Measurements from ENCODE around the gene UGT1A8. TPM values are rescaled to one million over a fixed set of nuclear protein-coding genes. Genes with fewer than 3 reads are reported as not detected.

The UGT1A8 gene
- total and polyA plus RNA-seq, 7 donors, result 1.8 to 8.8 (median 7.4) TPM; not detected in 4

GRCh38 chr2:233793465-233794127 lies 176.2 kb downstream of the UGT1A8 start:
- WGBS, 2 donors, result 85 to 86% methylated on average over 18 of the region's 18 CpGs
- Histone ChIP-seq H3K4me1 (no peaks in the 10 kb centered on the region), H3K27me3 (no peaks in the 10 kb centered on the region), H3K27ac (no peak overlapping the region), H3K9me3 (no peaks in the 10 kb centered on the region), H3K4me3 (no peak overlapping the region), H3K36me3 (no peaks in the 10 kb centered on the region)
- DNase-seq, result no peak
- intact Hi-C loops (cut with DNase I), result no loop called here
- no peak for TF ChIP-seq POLR2A (IDR thresholded peaks at IDR 0.05)
- TF ChIP-seq, protein P1, sequence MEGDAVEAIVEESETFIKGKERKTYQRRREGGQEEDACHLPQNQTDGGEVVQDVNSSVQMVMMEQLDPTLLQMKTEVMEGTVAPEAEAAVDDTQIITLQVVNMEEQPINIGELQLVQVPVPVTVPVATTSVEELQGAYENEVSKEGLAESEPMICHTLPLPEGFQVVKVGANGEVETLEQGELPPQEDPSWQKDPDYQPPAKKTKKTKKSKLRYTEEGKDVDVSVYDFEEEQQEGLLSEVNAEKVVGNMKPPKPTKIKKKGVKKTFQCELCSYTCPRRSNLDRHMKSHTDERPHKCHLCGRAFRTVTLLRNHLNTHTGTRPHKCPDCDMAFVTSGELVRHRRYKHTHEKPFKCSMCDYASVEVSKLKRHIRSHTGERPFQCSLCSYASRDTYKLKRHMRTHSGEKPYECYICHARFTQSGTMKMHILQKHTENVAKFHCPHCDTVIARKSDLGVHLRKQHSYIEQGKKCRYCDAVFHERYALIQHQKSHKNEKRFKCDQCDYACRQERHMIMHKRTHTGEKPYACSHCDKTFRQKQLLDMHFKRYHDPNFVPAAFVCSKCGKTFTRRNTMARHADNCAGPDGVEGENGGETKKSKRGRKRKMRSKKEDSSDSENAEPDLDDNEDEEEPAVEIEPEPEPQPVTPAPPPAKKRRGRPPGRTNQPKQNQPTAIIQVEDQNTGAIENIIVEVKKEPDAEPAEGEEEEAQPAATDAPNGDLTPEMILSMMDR (IDR thresholded peaks at IDR 0.05), result no peak
- TF ChIP-seq POLR2AphosphoS5 (IDR thresholded peaks at IDR 0.05), result no peak
- TF ChIP-seq EP300 (IDR thresholded peaks at IDR 0.05), result no peak

GRCh38 chr2:233794128-233794658 lies 176.8 kb downstream of the UGT1A8 start:
- no peaks in the 10 kb centered on the region for H3K9me3 ChIP-seq
- H3K27me3 ChIP-seq, result no peaks in the 10 kb centered on the region
- intact Hi-C loops (cut with DNase I), result no loop called here
- no peak overlapping the region for H3K27ac ChIP-seq
- no peak overlapping the region for H3K4me3 ChIP-seq
- no peaks in the 10 kb centered on the region for H3K36me3 ChIP-seq
- no peak for TF ChIP-seq EP300 (IDR thresholded peaks at IDR 0.05)
- TF ChIP-seq, protein P1 (IDR thresholded peaks at IDR 0.05), result no peak
- TF ChIP-seq POLR2AphosphoS5 (IDR thresholded peaks at IDR 0.05), result no peak
- no peak for TF ChIP-seq POLR2A (IDR thresholded peaks at IDR 0.05)
- no peak for DNase-seq
- H3K4me1 ChIP-seq, result no peaks in the 10 kb centered on the region
- 83 to 85% methylated on average over 17 of the region's 17 CpGs for WGBS, 2 donors

GRCh38 chr2:233795735-233796171 lies 178.3 kb downstream of the UGT1A8 start:
- no peak overlapping the region for H3K4me3 ChIP-seq
- DNase-seq, result no peak
- no peaks in the 10 kb centered on the region for H3K27me3 ChIP-seq
- no peaks in the 10 kb centered on the region for H3K36me3 ChIP-seq
- intact Hi-C loops (cut with DNase I), result no loop called here
- H3K9me3 ChIP-seq, result no peaks in the 10 kb centered on the region
- no peaks in the 10 kb centered on the region for H3K4me1 ChIP-seq
- no peak overlapping the region for H3K27ac ChIP-seq
- 93 to 96% methylated on average over 13 of the region's 13 CpGs for whole genome bisulfite sequencing, 2 donors
- TF ChIP-seq, protein P1 (IDR thresholded peaks at IDR 0.05), result no peak
- TF ChIP-seq POLR2AphosphoS5 (IDR thresholded peaks at IDR 0.05), result no peak
- TF ChIP-seq EP300 (IDR thresholded peaks at IDR 0.05), result no peak
- no peak for TF ChIP-seq POLR2A (IDR thresholded peaks at IDR 0.05)

DNA sequence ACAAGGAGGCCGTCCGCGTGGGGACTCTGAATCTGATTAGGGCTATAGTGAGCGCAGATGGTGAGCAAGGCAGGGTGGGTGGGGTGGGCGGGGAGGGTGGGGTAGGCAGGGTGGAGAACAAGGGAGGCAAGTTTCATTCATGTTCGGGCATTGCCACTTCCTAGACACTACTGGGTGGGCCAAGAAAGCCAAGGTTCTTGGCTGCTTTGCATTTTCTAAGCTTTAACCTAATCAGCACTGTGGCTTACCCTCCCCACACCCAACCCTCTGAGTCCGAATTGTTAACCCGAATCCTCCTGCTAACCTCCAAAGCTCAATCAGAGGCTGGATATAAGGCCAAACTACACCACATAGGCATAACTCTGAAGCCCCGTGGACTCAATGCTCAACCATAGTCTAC lies 178.8 kb downstream of the UGT1A8 start:
- DNase-seq, result no peak
- no peak for TF ChIP-seq POLR2AphosphoS5 (IDR thresholded peaks at IDR 0.05)
- TF ChIP-seq, protein P1 (IDR thresholded peaks at IDR 0.05), result no peak
- TF ChIP-seq EP300 (IDR thresholded peaks at IDR 0.05), result no peak

More for the DNA sequence above, 178.8 kb downstream of the UGT1A8 start:
- Histone ChIP-seq H3K4me3 (no peak overlapping the region), H3K9me3 (no peaks in the 10 kb centered on the region), H3K27me3 (no peaks in the 10 kb centered on the region), H3K4me1 (no peaks in the 10 kb centered on the region), H3K27ac (no peak overlapping the region), H3K36me3 (no peaks in the 10 kb centered on the region)
- 92% methylated on average over 9 of the region's 9 CpGs for WGBS, 2 donors
- intact Hi-C loops (cut with DNase I), result no loop called here

Measured in sigmoid colon (tissue), 7 donors.